Measurements from ENCODE around the gene TMEM225. TPM values are rescaled to one million over a fixed set of nuclear protein-coding genes. Genes with fewer than 3 reads are reported as not detected.
"Not testable (repeated sequence)": the region's sequence is repeated elsewhere in the genome, so short reads cannot be mapped to it uniquely, and the experiment has no call there.

The TMEM225 gene
- not detected for polyA plus RNA-seq

DNA sequence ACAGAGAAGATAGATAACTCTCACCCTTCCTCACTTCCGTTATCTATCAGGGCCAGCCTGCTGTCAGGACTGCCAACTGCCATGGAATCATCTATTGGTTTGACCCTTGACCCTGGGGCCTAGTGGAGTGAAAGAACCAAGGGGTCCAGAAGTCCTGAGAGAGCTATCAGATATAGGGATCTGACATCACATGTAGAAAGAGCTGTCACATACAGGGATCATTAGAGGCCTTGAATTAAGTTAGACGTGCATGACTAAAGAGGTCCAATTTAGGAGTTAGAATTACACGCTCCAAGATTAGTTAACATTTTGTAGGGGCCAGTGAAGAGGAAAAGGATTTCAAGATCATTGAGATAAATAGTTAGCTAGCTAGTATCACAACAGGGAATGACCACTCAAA is at the start of gene TMEM225:
TMEM225 (minus strand) TSS at position 101 of the 400 bp plus-strand sequence. CDS start 245 bp downstream, outside the sequence.
- H3K27ac ChIP-seq (ENCODE audit: low read depth, low read length), result no peak within 1 kb of the TSS
- 85 to 88% (median 86%) methylated on average over 3 of the region's 3 CpGs for WGBS, 3 donors

- 90 to 94% (median 93%) methylated on average over 1 of the region's 1 CpG for WGBS, 3 donors
- H3K27ac ChIP-seq (ENCODE audit: low read depth, low read length), result no peak overlapping the region
Observed at GRCh38 chr11:123924027-123924426, 38.6 kb upstream of the TMEM225 start.

GRCh38 chr11:123920943-123921342 is 35.5 kb upstream of the TMEM225 start:
- 49 to 59% (median 56%) methylated on average over 3 of the region's 3 CpGs for WGBS, 3 donors
- no peak overlapping the region for H3K27ac ChIP-seq (ENCODE audit: low read depth, low read length)

DNA sequence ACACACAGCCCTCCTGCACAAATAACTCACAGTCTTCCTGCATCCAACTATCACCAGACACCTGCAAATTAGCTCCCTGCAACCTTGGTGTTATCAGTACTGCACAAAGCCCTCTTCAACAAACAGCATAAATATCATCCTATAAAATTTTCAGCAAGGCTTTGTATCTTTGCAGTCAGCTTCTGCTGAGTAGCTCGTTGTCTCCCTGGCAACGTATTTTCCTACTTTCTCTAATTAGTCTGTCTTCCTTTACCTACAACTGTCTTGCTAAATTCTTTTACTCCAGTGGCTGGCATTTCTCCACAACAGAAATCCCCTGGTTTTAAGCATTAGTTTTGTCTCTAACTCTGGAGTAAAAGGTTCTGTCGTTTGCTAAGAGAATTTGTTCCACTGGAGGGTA is 20.4 kb upstream of the TMEM225 start:
- no peak overlapping the region for H3K27ac ChIP-seq (ENCODE audit: low read depth, low read length)
- 53 to 64% (median 60%) methylated on average over 3 of the region's 3 CpGs for WGBS, 3 donors

- WGBS, 3 donors, result 36 to 71% (median 67%) methylated on average over 3 of the region's 3 CpGs
- no peak overlapping the region for H3K27ac ChIP-seq (ENCODE audit: low read depth, low read length)
Observed at GRCh38 chr11:123904932-123905331, 19.5 kb upstream of the TMEM225 start.

DNA sequence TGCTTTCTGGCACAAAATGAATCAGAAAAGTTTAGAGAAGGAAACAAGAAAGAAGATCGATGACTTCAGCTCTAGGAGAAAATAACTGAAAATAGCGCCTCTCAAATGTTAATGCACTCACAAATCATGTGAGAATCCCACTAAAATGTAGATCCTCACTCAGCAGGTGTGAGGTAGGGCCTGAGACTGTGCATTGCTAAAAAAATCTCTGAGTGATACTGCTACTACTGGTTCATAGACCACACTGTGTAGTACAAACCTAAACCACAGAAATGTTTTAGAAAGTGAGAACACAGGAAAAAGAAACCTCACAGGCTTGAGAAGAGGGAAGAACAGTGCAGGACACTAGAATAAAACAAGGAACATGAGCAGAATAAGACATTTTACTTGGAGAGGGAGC is 18.5 kb upstream of the TMEM225 start:
- 62 to 82% (median 78%) methylated on average over 2 of the region's 2 CpGs for WGBS, 3 donors
- H3K27ac ChIP-seq (ENCODE audit: low read depth, low read length), result no peak overlapping the region

DNA sequence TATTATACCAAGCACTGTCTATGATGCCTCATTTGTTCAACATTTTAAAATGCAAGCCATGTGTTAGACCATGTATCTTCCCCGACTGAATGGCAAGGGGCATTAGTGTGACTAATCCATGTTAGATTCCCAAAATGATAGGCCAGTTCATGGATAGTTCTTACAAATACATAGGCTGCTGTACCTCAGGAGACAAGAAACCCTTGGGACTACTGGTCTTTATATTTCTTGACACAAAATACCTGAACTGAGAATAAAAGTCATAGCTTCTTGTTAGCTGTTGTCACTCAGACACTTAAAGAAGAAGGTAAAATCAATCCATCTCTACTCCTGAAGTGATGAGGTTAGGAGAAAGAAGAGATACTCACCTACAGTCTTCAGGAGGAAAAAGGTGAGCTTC is 16.4 kb upstream of the TMEM225 start, which contains the start of gene OR8D4:
OR8D4 (plus strand) TSS at position 301 of the 400 bp plus-strand sequence. CDS start 4,265 bp downstream, outside the sequence.
- 92 to 97% (median 95%) methylated on average over 1 of the region's 1 CpG for WGBS, 3 donors
- no peak within 1 kb of the TSS for H3K27ac ChIP-seq (ENCODE audit: low read depth, low read length)

DNA sequence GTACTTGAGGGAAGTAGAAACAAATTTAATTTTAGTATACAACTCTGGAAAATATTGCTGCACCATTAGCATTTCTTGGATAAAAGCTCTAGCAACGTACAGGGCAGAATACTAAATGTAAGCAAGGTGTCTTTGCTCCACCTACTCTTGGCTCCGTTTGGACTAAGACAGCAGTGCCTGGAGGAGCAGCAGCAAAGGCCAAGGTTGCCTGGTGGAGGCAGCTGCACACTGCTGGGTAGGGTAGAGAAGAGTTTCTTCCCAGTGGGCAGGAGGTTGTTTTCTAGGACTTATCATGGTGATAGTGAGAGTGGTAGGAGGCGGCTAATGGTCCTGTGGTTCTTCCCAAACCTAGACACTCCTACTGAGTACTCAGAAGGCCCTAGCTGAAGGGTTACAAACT is 14.3 kb upstream of the TMEM225 start:
- 47 to 74% (median 70%) methylated on average over 3 of the region's 3 CpGs for WGBS, 3 donors
- H3K27ac ChIP-seq (ENCODE audit: low read depth, low read length), result no peak overlapping the region

- no peak overlapping the region for H3K27ac ChIP-seq (ENCODE audit: low read depth, low read length)
Observed at GRCh38 chr11:123892031-123892430, 6.6 kb upstream of the TMEM225 start.

DNA sequence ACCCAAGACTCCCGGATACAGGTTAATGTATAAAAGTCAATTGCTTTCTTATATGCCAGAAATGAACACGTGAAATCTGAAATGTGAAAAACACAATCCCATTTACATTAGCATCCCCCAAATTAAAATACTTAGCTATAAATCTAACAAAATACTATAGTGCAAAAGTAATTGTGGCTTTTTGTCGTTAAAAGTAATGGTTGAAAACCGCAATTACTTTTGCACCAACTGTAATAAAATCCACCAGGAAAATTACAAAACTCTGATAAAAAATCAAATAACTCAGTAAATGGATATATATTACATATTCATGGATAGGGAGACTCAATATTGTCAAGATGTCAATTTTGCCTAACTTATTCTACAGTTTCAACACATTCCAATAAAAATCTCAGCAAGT is 4.6 kb downstream of the TMEM225 start:
- H3K27ac ChIP-seq (ENCODE audit: low read depth, low read length), result no peak overlapping the region
- 90 to 97% (median 92%) methylated on average over 4 of the region's 4 CpGs for WGBS, 3 donors

DNA sequence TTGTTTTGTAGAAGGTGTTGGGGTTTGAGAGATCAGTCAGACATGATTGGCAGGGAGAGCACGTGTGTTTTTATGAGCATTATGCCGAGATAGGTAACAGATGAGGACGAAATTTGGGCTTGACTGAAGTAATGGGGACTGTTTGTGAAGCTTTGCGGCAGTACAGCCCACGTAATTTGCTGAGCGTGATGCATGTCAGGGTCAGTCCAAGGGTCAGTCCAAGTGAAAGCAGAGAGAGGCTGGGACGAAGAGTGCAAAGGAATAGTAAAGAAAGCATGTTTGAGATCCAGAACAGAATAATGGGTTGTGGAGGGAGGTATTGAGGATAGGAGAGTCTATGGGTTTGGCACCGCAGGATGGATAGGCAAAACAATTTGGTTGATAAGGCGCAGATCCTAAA is 17.7 kb downstream of the TMEM225 start:
- WGBS, 3 donors, result 63 to 87% (median 77%) methylated on average over 9 of the region's 9 CpGs
- not testable (repeated sequence) for H3K27ac ChIP-seq (ENCODE audit: low read depth, low read length)

- H3K27ac ChIP-seq (ENCODE audit: low read depth, low read length), result not testable (repeated sequence)
- WGBS, 3 donors, result 28 to 58% (median 45%) methylated on average over 7 of the region's 7 CpGs
Observed at GRCh38 chr11:123865293-123865692, 20.2 kb downstream of the TMEM225 start.

DNA sequence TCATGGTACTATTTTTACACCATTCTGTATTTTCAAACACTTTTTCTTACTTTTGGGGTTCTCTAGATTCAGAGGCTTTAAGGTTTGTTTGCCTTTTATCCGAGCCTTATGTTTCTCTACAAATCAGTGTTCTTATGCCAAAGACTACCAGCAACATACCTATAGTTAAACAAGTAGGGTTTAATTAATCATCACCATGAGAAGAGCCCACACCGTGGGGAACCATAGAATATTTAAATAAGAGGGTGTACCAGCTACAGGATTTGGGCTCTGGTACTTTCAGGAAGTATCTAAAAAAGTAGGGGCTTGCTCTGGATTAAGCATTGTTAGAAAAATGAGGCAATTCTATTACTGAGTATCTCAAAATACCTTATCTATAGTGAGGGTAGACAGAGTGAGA is 25.7 kb downstream of the TMEM225 start:
- 50 to 64% (median 52%) methylated on average over 2 of the region's 2 CpGs for WGBS, 3 donors
- H3K27ac ChIP-seq (ENCODE audit: low read depth, low read length), result no peak overlapping the region

DNA sequence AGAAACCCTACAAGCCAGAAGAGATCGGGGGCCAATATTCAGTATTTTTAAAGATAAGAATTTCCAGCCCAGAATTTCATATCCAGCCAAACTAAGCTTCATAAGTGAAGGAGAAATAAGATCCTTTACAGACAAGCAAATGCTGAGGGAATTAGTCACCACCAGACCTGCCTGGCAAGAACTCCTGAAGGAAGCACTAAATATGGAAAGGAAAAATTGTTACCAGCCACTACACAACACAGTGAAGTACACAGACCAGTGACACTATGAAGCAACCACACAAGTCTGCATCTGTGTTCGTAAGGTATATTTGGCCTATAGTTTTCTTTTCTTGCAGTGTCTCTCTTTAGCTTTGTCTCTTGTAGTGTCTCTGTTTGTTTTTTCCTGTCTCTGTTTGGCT is 29.0 kb downstream of the TMEM225 start:
- 88 to 89% (median 89%) methylated on average over 2 of the region's 2 CpGs for WGBS, 3 donors
- H3K27ac ChIP-seq (ENCODE audit: low read depth, low read length), result no peak overlapping the region

DNA sequence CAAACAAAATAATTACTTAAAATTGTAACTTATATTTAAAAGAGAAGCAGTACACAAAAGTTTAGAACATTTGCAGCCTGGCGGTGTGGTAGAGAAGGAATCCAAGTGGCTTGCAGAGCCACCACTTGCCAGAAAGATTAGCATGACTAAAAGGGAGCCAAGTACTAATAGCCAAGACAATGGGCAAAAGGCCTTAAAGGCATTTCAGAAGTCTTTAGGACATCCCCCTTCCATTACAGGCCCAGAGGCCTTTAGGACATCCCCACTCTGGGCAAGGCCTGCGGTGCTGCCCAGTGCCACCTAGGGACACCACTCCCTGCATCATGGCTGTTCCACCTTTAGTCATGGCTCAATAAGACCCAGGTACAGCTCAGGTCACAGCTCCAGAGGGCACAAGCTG is 32.4 kb downstream of the TMEM225 start:
- 90 to 95% (median 95%) methylated on average over 2 of the region's 2 CpGs for WGBS, 3 donors

DNA sequence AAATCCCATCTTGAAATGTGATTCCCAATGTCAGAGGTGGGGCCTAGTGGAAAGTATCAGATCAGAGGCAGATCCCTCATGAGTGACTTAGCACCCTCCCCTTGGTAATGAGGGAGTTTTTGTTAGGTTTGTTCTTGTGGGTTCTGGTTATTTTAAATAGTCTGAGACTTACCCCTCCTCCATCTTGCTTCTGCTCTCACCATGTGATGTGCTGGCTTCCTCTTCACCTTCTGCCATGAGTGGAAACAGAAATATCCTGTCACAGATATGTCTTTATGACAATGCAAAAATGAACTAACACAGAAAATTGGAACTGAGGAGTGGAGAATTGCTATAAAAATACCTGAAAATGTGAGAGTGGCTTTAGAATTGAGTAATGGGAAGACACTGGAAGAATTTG is 33.1 kb downstream of the TMEM225 start:
- H3K27ac ChIP-seq (ENCODE audit: low read depth, low read length), result no peak overlapping the region

More for the DNA sequence above, 32.4 kb downstream of the TMEM225 start:
- H3K27ac ChIP-seq (ENCODE audit: low read depth, low read length), result no peak overlapping the region

DNA sequence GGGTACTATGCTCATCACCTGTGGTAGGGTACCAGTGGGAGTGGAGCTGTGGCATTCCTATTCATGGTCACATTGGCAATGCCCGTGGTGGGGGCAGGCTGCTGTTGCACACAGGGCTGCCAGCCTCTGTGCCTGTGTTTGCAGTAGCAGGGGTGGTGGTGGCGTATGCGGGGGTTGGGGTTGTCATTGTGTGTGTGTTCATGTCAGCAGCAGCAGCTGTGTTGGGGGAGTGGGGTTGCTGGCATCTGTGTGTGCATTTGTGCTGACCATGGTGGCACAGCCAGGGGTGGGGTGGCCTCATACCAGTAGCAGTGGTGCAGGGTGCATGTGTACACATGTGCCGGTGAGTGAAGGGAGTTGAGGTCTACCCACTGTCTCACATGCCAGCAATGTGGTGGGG is 34.4 kb downstream of the TMEM225 start:
- 88 to 93% (median 91%) methylated on average over 4 of the region's 4 CpGs for WGBS, 3 donors

DNA sequence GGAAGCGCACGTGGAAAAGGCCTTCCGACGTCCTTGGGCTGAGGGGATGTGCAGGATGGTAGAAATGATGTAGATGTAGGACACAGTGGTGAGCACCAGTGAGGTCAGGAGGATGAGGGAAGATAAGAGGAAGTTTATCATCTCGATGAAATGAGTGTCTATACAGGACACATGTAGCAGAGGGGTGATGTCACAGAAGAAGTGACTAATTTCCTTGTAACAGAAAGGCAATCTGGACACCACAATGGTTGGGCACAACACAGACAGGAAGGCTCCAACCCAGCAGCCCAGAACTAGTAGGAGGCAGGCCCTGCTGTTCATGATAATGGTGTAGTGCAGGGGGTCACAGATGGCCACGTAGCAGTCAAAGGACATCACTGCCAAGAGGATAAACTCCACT is 44.3 kb downstream of the TMEM225 start:
- no peak overlapping the region for H3K27ac ChIP-seq (ENCODE audit: low read depth, low read length)
- 77 to 79% (median 78%) methylated on average over 6 of the region's 6 CpGs for WGBS, 3 donors

More for the DNA sequence above, 34.4 kb downstream of the TMEM225 start:
- H3K27ac ChIP-seq (ENCODE audit: low read depth, low read length), result no peak overlapping the region

- WGBS, 3 donors, result 79 to 95% (median 88%) methylated on average over 5 of the region's 5 CpGs
- no peak overlapping the region for H3K27ac ChIP-seq (ENCODE audit: low read depth, low read length)
Observed at GRCh38 chr11:123839131-123839530, 46.3 kb downstream of the TMEM225 start.

DNA sequence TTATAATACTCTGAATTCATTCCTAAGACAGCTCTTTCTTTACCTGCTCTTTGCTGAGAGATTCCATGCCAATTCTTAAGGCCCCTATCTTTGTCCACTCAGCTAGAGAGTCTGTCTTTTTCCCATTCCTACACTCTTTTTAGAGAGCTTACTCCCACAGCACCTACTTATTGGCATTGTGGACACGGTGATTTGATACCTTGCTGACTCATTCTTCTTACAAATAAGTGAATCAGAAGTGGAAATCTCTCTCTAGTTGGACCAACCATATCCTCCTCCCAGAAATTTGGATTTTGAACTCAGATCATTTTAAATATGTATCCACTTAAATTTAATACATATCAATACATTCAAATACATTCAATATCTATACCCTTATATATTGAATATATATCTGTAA is 46.8 kb downstream of the TMEM225 start:
- no peak overlapping the region for H3K27ac ChIP-seq (ENCODE audit: low read depth, low read length)
- 62 to 70% (median 62%) methylated on average over 1 of the region's 1 CpG for WGBS, 3 donors

DNA sequence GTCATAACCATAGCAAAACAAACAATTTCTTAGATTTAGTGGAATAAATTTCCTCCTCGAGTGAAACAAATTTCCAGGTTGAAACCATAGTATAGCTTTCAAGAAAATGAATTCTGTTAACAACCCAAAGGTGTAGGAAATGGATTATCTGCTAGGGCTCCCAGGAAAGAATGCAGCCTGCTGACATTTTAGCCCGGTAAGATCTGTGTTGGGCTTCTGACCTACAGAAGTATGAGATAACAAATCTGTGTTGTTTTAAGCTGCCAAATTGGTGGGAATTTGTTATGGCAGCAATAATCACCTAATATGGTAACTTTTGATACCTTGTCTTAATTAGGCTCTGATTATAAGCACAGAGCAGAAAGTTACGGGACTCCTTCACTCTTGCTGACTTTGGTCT is 47.3 kb downstream of the TMEM225 start:
- H3K27ac ChIP-seq (ENCODE audit: low read depth, low read length), result no peak overlapping the region
- WGBS, 3 donors, result 42 to 56% (median 44%) methylated on average over 3 of the region's 3 CpGs
